DOHH2 (cell line): ENCODE measurements around the gene CPN2.

ENCODE experiments used
- CTCF ChIP-seq: fragments of 200-600 bp; sonication (generic); IDR thresholded peaks from one replicate; pipeline ENCODE4 v1.5.1; 2014; ENCODE audit warnings: antibody characterized with exemption, mild to moderate bottlenecking, low read depth, low read length; ENCODE audit not compliant: poor library complexity, severe bottlenecking
- EZH2phosphoT487 ChIP-seq: fragments of 200-600 bp; sonication (generic); IDR thresholded peaks from 2 replicates; pipeline ENCODE4 v1.6.1; 2017; ENCODE audit warnings: borderline replicate concordance, mild to moderate bottlenecking, antibody characterized with exemption, low read length, moderate library complexity, mixed read lengths

- TF ChIP-seq CTCF (no peak), EZH2phosphoT487 (no peak)
These were observed 24.2 kb downstream of the CPN2 start for GRCh38 chr3:194326968-194327217.
